Esophagus mucosa (tissue), 1 donor: Measurements from ENCODE around the gene MUC2. TPM values are rescaled to one million over a fixed set of nuclear protein-coding genes. Genes with fewer than 3 reads are reported as not detected.
"Not testable (repeated sequence)": the region's sequence is repeated elsewhere in the genome, so short reads cannot be mapped to it uniquely, and the experiment has no call there.

Source experiments
- ATAC-seq: fragments of 200-7000 bp; cut with Tn5 transposase; one replicate; pipeline ENCODE4 v1.9.1; 2020
- total RNA-seq: library from RNA; stranded (reverse); gene quantifications from one replicate; pipeline ENCODE4 v1.2.4, GENCODE V29; 2023
- donor health status: DM: yes; HTN: yes; CAD: no.

Gene MUC2
- total RNA-seq, 1 donor from 2014 or later: 0.08 TPM

DNA sequence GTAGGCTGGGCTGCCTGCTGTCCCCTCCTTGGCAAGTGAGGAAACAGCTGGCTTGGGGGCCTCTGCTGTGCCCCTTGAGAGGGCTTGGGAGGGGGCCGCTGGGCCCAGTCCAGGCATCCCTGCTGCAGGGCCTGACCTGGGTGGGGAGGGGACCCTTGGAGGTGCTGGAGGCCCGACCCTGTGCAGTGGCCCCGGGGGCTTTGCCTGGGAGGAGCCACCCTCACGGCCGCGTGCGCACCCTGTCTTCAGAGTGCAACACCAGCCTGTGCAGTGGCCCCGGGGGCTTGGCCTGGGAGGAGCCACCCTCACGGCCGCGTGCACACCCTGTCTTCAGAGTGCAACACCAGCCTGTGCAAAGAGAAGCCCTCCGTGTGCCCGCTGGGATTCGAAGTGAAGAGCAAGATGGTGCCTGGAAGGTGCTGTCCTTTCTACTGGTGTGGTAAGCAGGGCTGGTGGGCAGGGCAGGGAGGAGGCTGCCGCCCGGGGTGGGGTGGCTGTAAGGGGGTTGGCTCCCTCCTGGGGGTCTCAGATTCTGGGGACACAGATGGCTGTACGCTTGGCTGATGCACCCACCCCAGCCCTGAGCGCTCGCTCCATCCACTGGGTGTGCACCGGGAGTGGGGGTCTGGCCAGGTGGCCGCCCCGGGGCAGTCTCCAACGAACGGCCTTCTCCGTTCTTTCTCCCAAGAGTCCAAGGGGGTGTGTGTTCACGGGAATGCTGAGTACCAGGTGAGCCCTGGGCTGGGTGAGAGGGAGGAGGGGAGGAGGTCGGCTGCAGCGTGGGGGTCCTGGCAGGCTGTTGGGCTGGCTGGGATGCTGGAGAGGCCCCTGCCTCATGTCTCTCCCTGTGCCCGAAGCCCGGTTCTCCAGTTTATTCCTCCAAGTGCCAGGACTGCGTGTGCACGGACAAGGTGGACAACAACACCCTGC, 32.9 kb downstream of the MUC2 start:
- no peak for ATAC-seq

DNA sequence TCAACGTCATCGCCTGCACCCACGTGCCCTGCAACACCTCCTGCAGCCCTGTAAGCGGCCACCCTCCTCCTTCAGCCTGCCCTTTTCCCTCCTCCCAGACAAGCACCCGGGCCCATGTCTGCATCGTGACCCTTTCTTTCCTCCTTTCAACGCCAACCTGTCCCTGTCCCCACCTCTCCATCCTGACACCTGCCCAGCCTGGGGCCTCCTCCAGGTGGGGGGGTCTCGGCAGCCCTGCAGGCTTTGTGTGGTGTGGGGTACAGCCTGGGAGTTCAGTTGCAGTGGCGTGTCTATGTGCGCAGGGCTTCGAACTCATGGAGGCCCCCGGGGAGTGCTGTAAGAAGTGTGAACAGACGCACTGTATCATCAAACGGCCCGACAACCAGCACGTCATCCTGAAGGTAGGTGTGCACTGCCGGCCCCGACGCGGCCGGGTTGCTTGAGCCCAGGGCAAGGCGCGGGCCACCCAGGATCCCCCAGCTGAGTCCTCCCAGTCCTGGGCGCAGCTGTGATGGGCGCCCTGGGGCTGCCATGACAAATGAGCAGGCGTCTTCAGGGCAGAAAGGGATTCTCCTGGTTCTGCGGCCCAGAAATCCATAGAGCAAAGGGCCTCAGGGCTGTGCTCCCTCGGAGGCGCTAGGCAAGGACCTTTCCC, 33.7 kb downstream of the MUC2 start:
- no peak for ATAC-seq

DNA sequence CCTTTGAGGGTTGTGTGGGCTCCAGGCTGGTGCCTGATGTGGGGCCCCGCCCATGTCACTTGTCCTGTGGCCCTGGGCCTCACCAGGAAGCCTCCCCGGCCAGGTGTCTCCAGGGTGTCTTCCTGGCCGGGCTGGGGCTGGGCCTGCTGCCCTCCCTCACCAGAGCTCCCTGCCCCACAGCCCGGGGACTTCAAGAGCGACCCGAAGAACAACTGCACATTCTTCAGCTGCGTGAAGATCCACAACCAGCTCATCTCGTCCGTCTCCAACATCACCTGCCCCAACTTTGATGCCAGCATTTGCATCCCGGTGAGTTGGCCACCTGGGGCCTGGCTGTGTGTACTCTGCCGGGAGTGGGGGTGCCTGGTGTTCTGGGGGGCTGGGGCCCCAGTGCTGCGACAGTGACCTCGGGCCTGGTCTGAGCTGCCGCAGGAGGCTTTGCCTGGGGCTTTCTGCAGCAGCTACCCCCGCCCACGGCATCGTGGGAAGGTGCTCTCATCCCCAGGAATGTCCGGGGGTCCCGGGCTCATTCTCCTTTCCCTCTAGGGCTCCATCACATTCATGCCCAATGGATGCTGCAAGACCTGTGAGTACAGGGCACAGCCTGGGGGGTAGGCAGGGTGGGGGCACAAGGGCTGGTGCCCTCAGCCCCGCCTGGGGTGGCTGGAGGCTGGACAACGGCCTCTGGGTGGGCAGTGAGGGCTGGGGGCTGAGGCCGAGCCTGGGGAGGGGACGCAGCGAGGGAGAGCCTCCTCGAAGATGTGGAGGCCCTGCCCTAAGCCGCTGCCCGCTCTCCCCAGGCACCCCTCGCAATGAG, 34.6 kb downstream of the MUC2 start:
- ATAC-seq: no peak

DNA sequence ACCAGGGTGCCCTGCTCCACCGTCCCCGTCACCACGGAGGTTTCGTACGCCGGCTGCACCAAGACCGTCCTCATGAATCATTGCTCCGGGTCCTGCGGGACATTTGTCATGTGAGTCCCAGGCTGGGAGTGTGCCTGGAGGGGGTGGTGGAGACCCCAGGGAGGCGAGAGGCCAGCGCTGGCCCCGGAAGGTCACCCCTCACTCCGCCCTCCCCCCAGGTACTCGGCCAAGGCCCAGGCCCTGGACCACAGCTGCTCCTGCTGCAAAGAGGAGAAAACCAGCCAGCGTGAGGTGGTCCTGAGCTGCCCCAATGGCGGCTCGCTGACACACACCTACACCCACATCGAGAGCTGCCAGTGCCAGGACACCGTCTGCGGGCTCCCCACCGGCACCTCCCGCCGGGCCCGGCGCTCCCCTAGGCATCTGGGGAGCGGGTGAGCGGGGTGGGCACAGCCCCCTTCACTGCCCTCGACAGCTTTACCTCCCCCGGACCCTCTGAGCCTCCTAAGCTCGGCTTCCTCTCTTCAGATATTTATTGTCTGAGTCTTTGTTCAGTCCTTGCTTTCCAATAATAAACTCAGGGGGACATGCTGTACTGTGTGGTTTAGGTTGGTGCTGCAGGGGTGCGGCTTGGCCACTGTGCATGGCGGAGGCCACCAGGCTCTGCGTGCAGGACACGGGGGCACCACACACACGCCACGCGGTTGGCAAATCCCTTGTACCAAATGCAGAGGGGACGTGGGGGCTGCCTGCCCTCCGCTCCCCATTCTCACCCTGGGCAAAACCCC, 35.4 kb downstream of the MUC2 start:
- no peak for ATAC-seq

DNA sequence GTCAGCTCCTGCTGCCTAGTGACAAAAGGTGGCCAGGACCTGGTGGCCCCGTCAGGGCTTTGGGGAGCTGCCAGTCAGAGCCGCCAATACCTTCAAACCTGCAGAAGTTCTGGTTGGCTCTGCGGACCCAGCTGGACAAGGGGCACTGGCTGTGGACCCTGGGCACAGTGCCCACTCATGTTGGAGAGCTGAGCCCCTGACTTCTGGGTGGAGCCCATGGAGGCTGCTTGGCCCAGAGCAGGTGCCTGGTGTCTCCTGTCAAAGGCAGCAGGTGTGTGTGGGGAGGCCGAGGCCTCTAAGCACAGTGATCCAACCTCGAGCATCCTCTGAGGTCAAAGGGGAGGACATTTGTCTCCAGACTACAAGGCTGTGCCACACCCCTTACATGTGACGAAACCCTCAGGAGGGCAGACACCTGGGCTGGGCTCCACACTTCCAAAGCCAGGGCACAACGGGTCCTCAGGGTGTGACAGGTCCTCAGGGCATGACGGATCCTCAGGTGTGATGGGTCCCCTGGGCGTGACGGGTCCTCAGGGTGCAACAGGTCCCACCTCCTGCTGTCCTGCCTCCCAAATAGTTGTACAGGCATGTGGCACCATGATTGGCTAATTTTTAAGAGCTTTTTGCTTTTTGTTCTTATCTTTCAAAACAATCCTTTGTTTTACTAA, 37.0 kb downstream of the MUC2 start:
- no peak for ATAC-seq

DNA sequence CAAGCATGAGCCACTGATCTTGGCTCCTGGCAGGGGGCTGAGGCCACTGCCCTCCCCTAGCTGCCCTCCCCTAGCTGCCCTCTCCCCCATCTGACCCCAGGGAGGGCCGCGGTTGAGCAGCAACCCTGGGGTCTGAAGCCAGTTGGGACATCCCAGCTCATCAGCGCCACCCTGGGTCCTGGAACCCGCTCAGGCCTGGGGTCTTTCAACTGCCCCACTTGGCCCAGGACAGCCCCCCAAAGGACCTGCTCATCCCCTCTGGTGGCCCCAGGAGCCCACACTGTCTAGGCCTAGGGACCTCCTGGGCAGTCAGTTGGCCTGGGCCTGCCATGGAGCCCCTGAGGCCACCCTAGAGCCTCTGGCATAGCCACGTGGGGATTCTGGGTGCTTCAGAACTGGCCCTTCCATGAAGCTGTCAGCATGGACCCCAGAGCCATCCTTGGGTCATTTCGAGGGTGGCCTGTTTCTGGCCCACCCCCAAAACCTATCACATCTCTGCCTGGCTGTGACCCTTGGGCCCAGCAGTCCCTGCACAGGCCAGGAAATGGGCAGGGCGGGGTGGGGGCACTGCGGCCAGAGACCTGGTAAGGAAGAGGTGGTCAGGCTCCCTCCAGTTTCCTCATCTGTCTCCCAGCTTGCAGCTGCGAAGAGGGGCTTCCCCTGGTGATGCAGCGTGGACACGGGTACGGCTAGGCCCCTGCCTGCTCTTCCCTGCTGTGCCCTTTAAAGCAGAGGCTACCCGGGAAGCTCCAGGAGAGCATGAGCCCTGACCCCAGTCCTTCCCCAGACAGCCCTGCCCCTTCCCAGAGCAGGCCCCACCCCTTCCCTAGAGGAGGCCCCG, 37.9 kb downstream of the MUC2 start:
- ATAC-seq: no peak

DNA sequence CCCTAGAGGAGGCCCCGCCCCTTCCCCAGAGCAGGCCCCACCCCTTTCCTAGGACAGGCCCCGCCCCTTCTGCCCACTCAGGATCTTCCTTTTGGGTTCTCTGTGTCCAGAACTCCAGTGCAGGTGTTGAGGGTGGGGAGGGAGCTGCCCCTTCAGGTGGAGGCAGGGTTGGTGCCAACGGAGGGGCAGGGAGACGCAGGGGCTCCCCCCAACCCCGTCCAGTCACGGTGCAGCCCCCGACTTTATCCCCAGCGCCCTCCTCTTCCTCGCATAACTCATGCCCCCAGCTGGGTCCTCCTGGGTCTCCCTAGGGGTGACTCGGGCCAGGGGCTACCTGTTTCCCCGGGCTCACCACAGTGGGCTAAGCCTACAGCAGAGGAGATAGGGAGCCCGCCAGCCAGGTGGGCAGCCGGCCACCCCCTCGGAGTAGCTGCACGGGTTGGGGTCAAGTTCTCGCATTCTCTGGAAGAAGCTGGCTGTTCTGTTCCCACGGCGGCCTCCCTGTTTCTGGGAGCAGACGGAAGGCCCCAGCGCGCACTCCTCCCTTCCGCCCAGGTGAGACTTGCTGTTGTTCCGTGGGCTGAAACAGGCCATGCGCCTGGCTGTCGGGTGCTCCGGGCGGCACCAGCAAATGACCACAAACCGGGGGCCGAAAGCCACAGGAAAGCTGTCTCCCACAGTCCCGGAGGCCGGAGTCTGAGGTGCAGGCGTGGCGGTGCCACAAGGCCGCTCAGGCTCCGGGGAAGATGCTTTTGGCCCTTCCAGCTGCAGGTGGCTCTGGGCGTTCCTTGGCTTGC, 38.9 kb downstream of the MUC2 start:
- no peak for ATAC-seq

DNA sequence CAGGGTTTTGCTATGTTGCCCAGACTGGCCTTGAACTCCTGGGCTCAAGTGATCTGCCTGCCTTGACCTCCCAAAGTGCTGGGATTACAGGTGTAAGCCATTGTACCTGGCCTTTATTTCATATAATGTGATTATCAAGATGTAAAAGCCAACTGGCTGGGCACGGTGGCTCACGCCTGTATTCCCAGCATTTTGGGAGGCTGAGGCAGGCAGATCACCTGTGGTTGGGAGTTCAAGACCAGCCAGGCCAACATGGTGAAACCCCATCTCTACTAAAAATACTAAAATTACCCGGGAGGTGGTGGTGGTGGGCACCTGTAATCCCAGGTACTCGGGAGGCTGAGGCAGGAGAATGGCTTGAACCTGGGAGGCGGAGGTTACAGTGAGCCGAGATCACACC, 40.6 kb downstream of the MUC2 start:
- not testable (repeated sequence) for ATAC-seq

DNA sequence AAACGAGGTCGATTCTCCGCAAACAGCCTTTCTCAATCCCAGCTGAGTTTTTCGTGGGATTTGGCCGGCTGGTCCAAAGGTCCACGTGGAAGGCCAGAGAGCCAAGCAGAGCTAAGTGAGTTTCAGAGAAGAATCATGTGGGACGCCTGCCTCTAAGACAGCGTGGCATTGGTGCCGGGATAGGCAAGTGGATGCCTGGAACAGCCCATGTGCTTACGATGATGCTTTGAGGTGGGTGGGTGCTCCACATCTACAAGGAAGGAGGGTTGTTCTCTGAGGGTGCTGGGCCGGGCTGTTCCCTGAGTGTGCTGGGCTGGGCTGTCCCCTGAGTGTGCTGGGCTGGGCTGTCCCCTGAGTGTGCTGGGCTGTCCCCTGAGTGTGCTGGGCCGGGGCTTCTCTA, 41.4 kb downstream of the MUC2 start:
- no peak for ATAC-seq

DNA sequence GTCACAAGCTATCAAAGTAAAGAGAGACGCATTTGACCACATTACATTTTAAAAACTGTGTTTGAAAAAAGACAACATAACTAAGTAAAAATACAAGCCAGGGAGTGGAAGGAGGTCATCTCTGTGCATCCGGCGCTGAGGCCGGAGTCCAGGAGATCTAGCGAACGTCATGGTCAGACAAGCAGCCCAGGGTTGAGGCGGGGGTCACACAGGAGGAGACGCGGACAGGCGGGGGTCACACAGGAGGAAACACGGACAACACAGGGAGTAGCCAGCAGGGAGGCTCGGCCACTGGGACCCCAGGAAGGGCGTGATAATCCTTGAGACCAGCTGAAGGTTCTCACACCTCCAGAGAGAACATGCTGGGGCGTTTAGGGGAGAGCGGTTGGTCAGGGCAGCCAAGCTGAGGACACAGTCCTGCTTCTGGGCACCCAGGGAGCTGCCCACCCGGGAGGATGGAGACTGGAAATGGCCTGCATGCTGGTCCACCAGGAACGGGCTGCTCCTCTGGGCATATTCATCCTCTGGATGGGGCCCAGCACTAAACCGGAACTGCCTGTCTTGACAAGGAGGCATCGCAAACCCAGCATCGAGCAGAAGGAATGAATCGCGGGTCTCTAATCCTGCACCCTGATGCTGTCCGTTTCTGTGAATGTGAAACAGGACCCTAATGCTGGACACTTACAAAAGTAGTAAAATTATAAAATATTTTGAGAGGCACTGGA, 42.2 kb downstream of the MUC2 start:
- no peak for ATAC-seq

DNA sequence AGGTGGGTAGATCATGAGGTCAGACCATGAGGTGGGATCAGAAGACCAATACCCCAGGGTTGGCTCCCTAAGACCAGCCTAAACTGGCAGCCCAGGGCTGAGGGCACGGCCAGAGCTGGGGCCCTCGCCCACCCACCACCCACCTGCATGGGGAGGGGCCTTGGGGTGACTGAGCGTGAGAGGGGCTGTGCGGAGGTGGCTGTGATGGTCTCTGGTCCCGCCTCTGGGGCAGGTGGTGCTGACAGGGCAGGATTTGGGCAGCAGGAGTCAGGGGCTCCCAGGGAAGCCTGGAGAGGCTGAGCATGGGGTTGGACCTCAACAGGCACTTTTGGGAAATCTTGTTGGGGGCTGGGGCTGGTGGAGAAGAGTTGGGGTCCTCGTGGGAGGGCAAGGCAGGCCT, 43.3 kb downstream of the MUC2 start:
- no peak for ATAC-seq

DNA sequence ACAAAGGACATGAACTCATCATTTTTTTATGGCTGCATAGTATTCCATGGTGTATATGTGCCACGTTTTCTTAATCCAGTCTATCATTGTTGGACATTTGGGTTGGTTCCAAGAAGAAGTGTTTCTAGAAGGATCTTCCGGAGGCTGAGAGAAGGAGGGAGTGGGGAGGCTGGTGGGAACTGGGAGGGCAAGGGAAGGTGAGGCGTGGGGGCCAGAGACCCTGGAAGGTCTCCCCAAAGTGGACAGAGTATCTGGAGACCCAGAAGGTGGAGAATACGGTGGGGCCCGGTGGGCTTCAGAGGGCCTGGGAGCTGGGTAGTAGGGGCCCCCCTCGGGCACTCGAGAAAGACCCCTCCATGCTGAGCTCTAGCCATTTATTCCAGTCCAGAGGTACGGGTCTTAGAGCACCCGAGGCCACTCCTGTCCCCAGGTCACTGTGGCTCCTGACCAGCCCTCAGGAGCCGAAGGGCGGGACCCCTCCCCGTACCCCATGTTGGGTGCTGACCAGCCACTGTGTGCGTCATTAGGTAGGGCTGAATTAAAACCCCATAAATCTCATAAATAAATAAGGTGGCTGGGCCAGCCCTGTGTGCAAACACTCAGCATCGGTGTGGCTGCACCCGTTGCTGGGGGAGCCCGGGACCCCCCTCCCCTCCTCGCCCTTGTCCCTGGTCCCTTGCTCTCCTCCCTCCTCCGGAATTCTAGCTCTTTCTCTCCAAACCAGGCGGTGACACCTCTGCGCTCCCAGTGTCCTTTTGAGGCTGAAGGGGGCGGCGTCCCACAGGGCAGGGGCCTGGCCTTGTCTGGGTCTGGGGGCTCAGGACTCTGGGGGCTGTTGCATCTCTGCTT, 44.3 kb downstream of the MUC2 start:
- no peak for ATAC-seq

DNA sequence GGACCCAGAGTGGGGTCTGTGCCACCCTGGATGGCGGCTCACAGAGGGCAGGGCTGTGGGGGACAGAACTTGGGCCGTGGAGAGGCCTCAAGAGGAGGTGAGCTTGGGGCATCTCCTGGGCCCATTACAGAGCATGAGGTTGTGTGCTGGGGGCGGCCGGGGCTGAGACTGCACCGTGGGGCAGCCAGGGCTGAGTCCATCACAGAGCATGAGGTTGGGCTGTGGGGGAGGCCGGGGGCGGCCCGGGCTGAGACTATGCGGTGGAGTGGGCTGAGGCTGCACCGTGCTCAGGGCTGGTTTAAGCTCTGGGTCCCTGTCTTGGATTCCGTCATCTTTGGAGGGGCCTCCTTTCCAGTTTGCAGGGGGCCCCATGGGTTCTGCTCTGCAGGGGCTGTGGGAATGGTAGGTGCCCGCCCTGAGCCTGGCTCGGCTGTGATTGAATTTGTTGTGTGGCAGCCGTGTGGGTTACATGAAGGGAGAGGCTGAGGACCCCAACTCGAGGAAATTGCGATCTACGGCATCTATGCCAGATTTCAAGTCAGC, 45.0 kb downstream of the MUC2 start:
- no peak for ATAC-seq

DNA sequence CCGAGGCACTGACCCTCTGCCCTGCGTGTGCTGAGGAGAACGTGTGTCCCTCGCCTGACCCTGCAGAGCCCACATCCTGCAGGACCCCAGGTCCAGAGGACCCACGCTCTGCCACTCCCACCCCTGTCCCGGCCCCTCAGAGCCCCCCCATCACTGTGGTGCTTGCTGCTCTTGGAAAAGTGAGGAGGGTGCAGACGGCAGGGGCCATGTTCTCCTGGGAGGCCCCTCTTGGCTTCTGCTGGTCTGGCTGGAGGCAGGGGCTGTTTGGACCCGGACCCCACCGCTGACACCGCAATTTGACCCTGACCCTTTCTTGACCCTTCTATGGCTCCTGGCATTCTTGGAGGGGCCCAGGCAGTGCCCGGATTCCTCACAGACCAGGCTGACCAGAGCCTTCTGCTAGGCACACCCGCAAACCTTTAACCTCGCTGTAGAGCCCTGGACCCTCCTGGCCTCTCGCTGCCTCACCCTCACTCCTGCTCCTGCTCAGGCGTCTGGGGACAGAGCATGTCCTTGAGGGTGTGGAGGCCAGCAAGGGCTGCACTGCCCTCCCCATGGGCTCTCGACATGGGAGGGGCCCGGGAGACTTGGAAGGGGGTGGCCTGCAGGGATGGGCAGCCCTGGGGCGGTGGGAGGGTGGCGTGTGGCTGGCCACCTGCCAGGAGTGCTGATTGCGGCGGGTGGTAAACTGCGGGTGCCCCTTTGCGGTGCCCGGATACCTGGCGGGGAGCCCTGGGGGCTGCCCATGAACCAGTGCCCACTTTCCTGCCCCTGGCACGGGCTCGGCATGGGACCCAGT, 46.1 kb downstream of the MUC2 start:
- ATAC-seq: peak; percentile 13

DNA sequence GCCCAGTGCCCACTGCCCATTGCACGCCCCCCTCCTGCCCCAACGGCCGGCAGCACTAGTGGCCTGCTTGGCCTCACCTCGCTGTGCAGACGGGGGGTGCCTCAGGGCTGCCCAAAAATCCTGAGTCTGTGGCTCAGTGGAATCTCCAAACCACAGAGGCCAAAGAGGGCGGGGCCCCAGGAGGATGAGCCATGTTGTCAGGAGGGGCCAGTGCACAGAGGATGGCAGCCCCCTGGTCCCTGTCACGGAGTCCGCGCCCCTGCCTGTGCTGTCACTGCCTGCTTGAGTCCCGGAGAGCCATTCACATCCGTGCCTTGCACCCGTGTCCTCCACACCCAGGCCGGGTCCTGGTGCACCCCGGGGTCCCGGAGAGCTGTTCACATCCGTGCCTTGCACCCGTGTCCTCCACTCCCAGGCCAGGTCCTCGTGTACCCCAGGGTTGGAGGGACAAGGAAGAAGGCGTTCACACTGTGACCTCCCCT, 46.7 kb downstream of the MUC2 start:
- ATAC-seq: peak; percentile 5

DNA sequence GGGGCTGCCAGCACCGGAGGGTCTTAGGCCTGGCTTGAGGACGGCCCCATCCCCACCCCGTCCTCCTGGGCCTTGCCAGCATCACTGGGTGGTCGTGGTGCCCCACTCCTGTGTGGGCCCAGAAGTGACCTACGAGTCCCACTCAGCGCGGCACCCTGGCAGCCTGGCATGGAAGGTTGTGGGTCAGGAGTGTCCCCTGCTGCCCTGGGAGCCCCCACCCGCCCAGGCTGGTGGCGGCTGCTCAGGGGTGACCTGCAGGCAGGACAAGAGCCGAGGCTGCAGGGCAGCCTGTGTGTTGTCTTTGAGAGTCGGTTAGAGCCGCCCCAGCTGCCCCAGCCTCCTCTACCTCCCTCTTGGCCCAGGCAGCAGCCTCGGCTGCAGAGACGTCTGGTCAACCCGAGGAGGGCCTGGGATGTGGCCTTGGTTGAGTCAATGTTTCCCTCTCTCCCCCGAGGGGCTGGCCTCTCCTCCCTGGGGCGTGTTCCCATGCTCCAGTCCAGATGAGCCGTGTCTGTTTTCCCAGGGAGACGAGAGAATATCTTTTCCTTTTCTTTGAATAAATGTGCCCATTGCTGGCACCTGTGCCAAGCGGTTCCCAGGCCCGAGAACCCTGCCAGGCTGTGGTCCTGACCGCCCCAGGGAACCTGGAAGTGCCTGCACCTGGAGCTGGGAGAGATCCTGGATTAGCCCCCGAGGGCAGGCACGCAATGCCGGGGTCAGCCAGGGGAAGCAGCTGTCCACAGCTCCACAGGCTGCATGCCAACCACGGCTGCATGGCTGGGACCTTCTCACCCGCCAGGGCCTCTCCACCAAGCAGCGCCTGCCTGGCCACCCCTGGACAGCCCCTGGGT, 47.4 kb downstream of the MUC2 start:
- no peak for ATAC-seq
